AG08396 (cell line): ENCODE data around the gene MAN1A1.

Source experiments
- DNase-seq: peaks from one replicate; pipeline ENCODE4 v3.0.0; 2012; ENCODE audit warnings: low spot score, mixed read lengths

The MAN1A1 gene

DNA sequence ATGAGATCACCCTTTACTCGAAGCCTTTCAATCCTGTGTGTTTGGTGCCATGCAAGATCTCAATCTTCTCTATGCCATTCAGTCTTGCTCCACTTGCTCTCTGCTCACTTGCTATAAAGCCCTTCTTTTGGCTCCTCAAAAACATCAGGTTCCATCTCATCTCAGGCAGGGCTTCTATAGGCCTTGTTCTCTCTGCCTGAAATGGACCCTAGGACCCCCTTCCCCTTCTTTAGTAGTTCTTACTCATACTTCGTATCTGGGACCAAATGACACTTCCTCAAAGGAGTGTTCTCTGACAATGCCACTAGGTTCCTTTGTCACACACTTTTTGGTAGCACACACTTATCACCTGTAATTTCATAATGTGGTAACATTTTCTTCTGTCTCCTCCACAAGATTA lies 154.4 kb downstream of the MAN1A1 start:
- no peak for DNase-seq

DNA sequence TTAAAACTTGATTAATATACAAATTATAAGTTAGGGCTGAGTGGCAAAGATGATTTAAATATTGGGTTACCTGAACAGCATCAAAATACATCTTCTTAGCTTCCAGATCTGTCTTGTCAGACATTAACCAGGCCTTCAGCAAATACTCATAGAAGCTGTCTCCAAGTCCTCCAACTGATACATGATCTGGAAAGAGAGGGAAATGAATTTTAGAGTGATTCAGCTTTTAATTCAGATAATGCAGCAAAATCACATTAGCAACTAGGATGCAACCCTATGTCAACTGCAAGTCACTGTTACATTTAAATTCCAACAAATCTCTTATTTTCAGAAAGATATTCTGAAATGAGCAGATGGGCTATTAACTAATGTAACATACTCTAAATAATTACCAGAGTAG lies 155.9 kb downstream of the MAN1A1 start:
- DNase-seq: no peak

DNA sequence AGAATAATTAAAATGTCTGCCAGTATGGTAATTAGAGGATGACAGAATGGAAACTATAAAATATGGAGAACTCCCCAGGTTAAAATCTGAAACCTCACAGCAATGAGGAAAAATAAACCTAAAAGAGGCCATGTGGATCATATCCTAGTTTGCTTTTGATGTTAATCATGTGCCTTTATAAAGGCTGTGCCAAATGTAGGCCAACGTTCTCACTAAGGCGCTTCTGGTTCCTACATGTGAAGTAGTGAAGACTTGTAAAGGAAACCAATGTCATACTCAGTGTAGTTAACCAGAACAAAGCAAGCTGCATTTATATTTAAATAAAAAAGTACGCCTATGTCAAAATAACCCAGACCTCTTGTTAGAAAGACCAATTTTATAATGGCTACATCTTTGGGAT lies 157.4 kb downstream of the MAN1A1 start:
- no peak for DNase-seq

DNA sequence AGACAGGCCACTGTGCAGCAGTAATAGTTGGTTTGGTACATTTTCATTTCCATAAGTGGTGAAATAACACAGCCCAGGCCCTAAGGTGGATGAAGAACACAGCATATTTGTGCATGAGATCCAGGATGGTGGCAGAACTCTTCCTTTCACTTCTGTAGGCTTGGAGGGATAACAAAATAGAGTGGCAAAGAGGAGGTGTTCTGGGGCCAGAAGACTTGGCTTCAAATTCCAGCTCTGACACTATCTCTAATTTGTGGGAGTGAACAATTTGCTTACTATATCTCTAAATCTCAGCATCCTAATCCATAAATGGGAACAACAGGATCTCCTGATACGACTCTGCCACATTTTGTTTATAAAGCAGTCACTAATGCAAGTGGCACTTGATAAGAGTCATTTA lies 159.4 kb downstream of the MAN1A1 start:
- DNase-seq: no peak

GRCh38 chr6:119189498-119189897 lies 160.1 kb downstream of the MAN1A1 start:
- no peak for DNase-seq

DNA sequence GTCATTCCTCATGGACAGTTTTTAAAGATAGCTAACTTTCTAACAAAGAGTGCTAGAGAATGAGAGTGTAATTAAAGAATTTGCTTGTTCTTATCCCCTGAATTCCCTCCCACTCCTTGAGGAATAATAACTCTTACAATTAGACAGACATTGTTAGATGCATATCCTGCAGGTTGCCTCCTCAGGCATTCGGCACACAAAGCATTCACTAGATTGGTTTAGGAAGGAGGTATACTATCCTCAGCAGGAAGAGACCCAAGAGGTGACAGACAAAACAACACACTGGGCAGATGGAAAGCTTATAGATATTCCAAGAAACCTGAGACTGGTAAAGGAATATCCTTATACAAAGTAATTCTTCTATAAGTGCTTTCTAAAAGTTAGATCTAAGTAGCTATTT lies 162.0 kb downstream of the MAN1A1 start:
- no peak for DNase-seq

- no peak for DNase-seq
Measured at GRCh38 chr6:119186490-119186889, 163.1 kb downstream of the MAN1A1 start.

GRCh38 chr6:119184008-119184648 lies 165.4 kb downstream of the MAN1A1 start:
- DNase-seq: no peak

DNA sequence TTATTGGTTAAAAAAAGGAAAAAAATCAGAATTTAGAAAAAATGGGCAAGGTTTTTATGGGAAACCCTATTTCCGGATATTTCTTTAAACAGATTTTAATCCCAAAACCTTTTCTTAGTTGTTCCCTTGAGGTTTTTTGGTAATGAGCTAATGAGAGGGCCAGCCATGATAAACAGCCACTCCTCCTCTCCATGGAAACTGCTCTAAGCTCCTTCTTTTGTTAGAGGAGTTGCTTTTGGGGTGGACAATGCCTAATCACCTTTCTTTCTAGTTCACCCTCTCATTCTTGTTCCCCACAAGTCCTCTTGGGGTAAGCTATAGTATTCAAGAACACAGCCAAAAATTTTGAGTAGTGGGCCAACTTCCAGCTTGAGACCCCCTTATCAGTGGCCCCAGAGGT lies 166.1 kb downstream of the MAN1A1 start:
- DNase-seq: no peak

- DNase-seq: no peak
Measured at GRCh38 chr6:119182875-119183274, 166.7 kb downstream of the MAN1A1 start.

DNA sequence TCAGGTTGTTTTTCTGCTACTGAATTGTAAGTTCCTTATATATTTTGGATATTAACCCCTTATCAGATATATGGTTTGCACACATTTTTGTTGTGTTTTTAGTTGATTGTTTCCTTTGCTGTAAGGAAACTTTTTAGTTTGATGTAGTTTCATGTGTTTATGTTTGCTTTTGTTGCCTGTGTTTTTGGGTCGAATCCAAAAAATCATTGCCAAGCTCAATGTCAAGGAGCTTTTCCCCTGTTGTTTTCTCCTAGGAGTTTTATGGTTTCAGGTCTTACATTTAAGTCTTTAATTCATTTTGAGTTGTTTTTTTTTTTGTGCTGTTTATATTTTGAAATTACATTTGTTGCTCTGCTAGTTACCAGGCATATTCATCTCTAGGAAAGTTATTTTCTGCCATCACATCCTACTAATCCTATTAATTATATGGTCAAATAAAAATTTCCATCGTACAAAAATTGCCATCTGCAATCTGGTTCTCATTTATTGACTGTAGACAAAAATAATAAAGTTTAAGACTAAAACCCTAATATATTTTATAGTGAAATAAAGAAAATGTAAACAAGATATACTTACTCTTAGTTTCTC lies 167.3 kb downstream of the MAN1A1 start:
- no peak for DNase-seq

GRCh38 chr6:119181046-119181445 lies 168.5 kb downstream of the MAN1A1 start:
- no peak for DNase-seq

DNA sequence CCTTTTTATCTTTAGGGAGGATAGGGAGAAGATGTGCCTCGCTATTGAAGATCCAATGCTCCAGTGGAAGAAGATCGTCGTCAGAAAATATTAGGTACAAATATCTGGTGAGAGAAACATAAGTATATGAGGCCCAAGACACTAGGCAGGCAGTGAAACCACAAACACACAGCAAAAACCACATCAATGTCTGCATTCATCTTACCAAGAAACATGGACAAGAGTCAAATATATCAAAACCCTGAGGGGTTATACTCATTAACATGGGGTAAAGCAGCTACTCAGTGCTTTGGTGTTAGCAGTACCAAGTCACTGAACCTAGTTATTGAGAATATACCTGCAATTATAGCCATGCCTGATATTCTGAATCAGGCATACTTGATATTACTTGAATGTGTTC lies 169.7 kb downstream of the MAN1A1 start:
- DNase-seq: no peak

GRCh38 chr6:119179062-119179461 lies 170.5 kb downstream of the MAN1A1 start:
- DNase-seq: no peak

- no peak for DNase-seq
Measured at GRCh38 chr6:119176445-119176844, 173.1 kb downstream of the MAN1A1 start.

- no peak for DNase-seq
Measured at GRCh38 chr6:119174879-119175817, 174.4 kb downstream of the MAN1A1 start.

- DNase-seq: no peak
Measured at GRCh38 chr6:119174085-119174445, 175.5 kb downstream of the MAN1A1 start.

DNA sequence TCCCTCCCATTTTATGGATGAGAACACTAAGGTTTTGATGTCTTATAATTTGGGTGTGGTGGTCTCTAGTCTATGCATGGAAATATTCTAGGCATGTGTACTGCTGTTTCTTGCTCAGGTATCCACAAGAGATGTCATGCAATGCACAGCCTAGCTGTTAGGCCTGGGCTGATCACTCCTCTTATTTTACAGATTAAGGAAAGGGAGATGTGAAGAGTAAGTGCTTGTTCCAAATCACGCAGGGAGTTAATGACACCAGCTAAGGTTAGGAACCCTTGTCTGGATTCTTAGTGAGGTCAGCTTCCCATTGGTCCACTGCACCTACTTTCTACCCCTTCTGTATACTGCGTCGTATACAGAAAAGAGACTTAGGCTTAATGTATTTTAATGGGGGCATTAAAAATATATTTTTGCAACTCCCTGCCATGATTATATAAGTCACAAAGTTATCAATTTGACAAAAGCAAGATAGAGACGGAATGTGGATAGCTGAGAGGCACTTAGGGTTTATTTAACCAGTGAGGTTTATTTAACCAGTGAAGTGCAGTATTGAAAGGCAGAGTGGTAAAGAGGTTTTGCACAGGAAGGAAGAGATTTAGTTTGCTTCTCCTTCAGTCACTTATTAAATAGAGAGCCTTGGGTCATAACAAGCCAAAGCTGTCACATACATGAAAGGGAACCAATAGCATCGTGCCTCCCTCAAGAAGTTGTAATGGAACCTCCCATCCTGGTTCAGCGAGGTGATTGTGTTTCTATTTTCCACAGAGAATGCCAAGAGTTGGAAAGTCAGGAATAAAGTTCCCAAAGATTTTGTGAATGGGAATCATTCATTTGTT lies 176.1 kb downstream of the MAN1A1 start:
- no peak for DNase-seq

GRCh38 chr6:119172824-119173223 lies 176.7 kb downstream of the MAN1A1 start:
- no peak for DNase-seq

DNA sequence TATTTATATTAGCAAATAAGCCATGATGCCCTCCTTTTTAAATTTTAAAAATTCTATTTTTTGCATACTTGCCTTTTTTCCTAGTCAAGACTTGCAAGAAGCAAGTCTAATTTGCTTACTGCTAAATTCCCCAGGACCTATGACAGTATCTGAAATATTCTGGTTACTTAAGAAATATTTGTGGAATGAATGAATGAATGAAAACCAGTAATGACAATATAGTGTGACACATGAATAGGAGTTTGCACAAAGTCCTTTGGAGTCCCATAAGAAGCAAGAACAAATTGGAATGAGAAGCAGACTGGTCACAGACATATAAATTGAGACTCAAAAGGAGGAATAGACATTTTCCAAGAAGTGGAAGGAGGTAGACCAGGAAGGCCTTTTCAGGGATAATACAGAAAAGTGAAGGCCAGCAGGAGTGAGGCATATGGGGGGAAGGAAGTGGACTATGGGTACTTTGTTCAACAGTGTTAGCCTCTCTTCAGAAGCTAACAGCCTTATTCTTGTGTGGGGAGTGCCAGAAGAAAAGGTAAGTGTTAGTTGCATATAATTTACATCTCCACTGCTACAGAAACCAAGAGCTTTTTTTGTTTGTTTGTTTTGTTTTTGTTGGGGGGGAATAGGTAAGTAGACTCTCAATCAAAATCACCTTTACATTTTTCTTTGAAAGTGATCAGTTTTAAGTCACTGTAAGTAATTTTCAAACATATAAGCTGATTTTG lies 177.5 kb downstream of the MAN1A1 start:
- DNase-seq: no peak

GRCh38 chr6:119171088-119171841 lies 178.3 kb downstream of the MAN1A1 start:
- DNase-seq: no peak
